ENCODE measurements around the gene CD7. TPM values are rescaled to one million over a fixed set of nuclear protein-coding genes. Genes with fewer than 3 reads are reported as not detected.
A peak's percentile ranks its signal among the peaks of the same experiment; 100 is the strongest.

Gene CD7
- total RNA-seq, 1 experiment from 2014 or later, result 0.74 TPM

GRCh38 chr17:82294064-82294773 is 23.2 kb downstream of the CD7 start (continued):
- TF ChIP-seq MAX (CRISPR knock-in tag; IDR thresholded peaks at IDR 0.05) (no peak), HMGXB4 (CRISPR knock-in tag; IDR thresholded peaks at IDR 0.05) (no peak), JAZF1 (CRISPR knock-in tag; IDR thresholded peaks at IDR 0.05) (no peak), ZNF317 (CRISPR knock-in tag; IDR thresholded peaks at IDR 0.05; ENCODE audit: borderline replicate concordance, low read depth) (no peak), SMAD4 (CRISPR knock-in tag; IDR thresholded peaks at IDR 0.05) (no peak), ZNF532 (CRISPR knock-in tag; IDR thresholded peaks at IDR 0.05; ENCODE audit: borderline replicate concordance) (no peak), ZNF396 (CRISPR knock-in tag; IDR thresholded peaks at IDR 0.05; ENCODE audit: borderline replicate concordance) (no peak), ETV6 (CRISPR knock-in tag; IDR thresholded peaks at IDR 0.05) (no peak), TCF7 (CRISPR knock-in tag; IDR thresholded peaks at IDR 0.05; ENCODE audit: low read depth) (no peak), ATF3 (CRISPR knock-in tag; conservative IDR thresholded peaks at IDR 0.05) (no peak)

GRCh38 chr17:82292251-82293154 is 24.9 kb downstream of the CD7 start:
- Mint-ChIP-seq H3K4me3 (peak overlapping the region; percentile 71), H3K27ac (no peak overlapping the region), H3K9me3 (peaks cover 4% of the 10 kb centered on the region), H3K27me3 (ENCODE audit: low read depth) (peaks cover 7% of the 10 kb centered on the region; the same call in 1 of the 2 replicates), H3K36me3 (no peaks in the 10 kb centered on the region), H3K4me1 (peaks cover 17% of the 10 kb centered on the region)
- ATAC-seq (peak; percentile 98), DNase-seq (ENCODE audit: low spot score) (peak; percentile 95)
- ChIA-PET POLR2A (interaction anchor here (1.3 kb wide), 1 partner anchor 18 kb away, joined by 5 read pairs; the partner anchor contains the start of gene CSNK1D), CTCF (interaction anchor here (0.6 to 1.3 kb wide), 6 partner anchors 8 to 56 kb away, joined by 4 to 7 read pairs (median 4); no protein-coding TSS in a partner anchor)
- TF ChIP-seq OVOL2 (CRISPR knock-in tag; IDR thresholded peaks at IDR 0.05; ENCODE audit: borderline replicate concordance) (no peak), TEAD1 (CRISPR knock-in tag; IDR thresholded peaks at IDR 0.05) (0 out of 2 replicates have a peak, but pooled peaks have one; percentile 32), HMGA2 (CRISPR knock-in tag; IDR thresholded peaks at IDR 0.05) (no peak), FOXJ3 (CRISPR knock-in tag; IDR thresholded peaks at IDR 0.05; ENCODE audit: borderline replicate concordance) (no peak), FOXP1 (CRISPR knock-in tag; IDR thresholded peaks at IDR 0.05; ENCODE audit: borderline replicate concordance) (no peak), ZNF423 (CRISPR knock-in tag; IDR thresholded peaks at IDR 0.05) (no peak), CDX4 (CRISPR knock-in tag; IDR thresholded peaks at IDR 0.05; ENCODE audit: borderline replicate concordance) (no peak), ARID4B (CRISPR knock-in tag; IDR thresholded peaks at IDR 0.05; ENCODE audit: borderline replicate concordance) (0 out of 2 replicates have a peak, but pooled peaks have one; percentile 57), ZNF138 (CRISPR knock-in tag; conservative IDR thresholded peaks at IDR 0.05) (no peak), ZNF671 (CRISPR knock-in tag; IDR thresholded peaks at IDR 0.05) (no peak), EMX1 (CRISPR knock-in tag; IDR thresholded peaks at IDR 0.05) (no peak), GRHL2 (CRISPR knock-in tag; IDR thresholded peaks at IDR 0.05; ENCODE audit: insufficient replicate concordance, severe bottlenecking) (no peak)

Measured in WTC11 (cell line).